Muscle of leg (tissue), 16 donors: ENCODE results near the gene LRRC37A. TPM values are rescaled to one million over a fixed set of nuclear protein-coding genes. Genes with fewer than 3 reads are reported as not detected.
A peak's percentile ranks its signal among the peaks of the same experiment; 100 is the strongest.
"Not testable (repeated sequence)": the region's sequence is repeated elsewhere in the genome, so short reads cannot be mapped to it uniquely, and the experiment has no call there.

Experiments used
- DNase-seq: peaks from one replicate; pipeline ENCODE4 v3.0.0; 2013
- H3K27ac ChIP-seq: one replicate; pipeline ENCODE4 v1.5.1; 2013; ENCODE audit warnings: mild to moderate bottlenecking, low read length, control low read depth
- H3K27me3 ChIP-seq: one replicate; pipeline ENCODE4 v1.6.1; 2013; ENCODE audit warnings: low read length; ENCODE audit not compliant: control insufficient read depth, insufficient read depth
- H3K36me3 ChIP-seq: one replicate; pipeline ENCODE4 v1.6.1; 2013; ENCODE audit warnings: low read length; ENCODE audit not compliant: control insufficient read depth, insufficient read depth
- H3K4me1 ChIP-seq: one replicate; pipeline ENCODE4 v1.6.1; 2013; ENCODE audit warnings: low read length; ENCODE audit not compliant: control insufficient read depth, insufficient read depth
- H3K4me3 ChIP-seq: one replicate; pipeline ENCODE4 v1.5.1; 2013; ENCODE audit warnings: low read length, control low read depth
- H3K9me3 ChIP-seq: replicated peaks from 2 replicates; pipeline ENCODE4 v1.6.1; 2013; ENCODE audit warnings: low read depth, low read length; ENCODE audit not compliant: control insufficient read depth
- WGBS: methylation state at CpG from one replicate; pipeline ENCODE4 v1.1.5; 2013; ENCODE audit warnings: missing lambda C conversion rate; ENCODE audit not compliant: insufficient coverage; 5-methylcytosine and 5-hydroxymethylcytosine counted together
- long read RNA-seq, 11 donors: transcript quantifications; one replicate each; lab custom pipeline, GENCODE V29; 2026
- polyA plus RNA-seq, 8 donors: library from polyadenylated mRNA; unstranded; fragments of 120-200 nt; gene quantifications; one replicate each; pipeline versions ENCODE4 v1.2.1 to v1.2.3, GENCODE V29; 2013; ENCODE audit warnings: inconsistent platforms in 1 of 8, low replicate concordance in 1 of 8; ENCODE audit not compliant: insufficient read length in 8 of 8, insufficient read depth in 1 of 8
- total RNA-seq: library from RNA; stranded (reverse); fragments of 120-200 nt; gene quantifications from one replicate; pipeline ENCODE4 v1.2.4, GENCODE V29; 2013

The LRRC37A gene
- total RNA-seq, result 2.2 TPM
- 1 to 10 TPM; 1.3 to 4.3 (median 1.9) TPM for polyA plus RNA-seq
- long read RNA-seq, donor 1, result 0 reads
- long read RNA-seq, donor 2, result 0 reads
- long read RNA-seq, donor 3, result 0 reads
- long read RNA-seq, donor 4, result 0 reads
- long read RNA-seq, donor 5, result 0 reads
- long read RNA-seq, donor 6, result 0 reads
- long read RNA-seq, donor 7, result 0 reads
- long read RNA-seq, donor 8, result 0 reads
- long read RNA-seq, donor 9, result 0 reads
- long read RNA-seq, donor 10, result 0 reads
- long read RNA-seq, donor 11, result 0 reads

GRCh38 chr17:46294831-46295230 is at the start of gene LRRC37A:
Gene LRRC37A (plus strand): TSS chr17:46295131. CDS start chr17:46295134, 3 bp downstream.
- not testable (repeated sequence) for H3K4me1 ChIP-seq, H3K4me3 ChIP-seq, H3K27ac ChIP-seq, H3K36me3 ChIP-seq, DNase-seq, H3K9me3 ChIP-seq, H3K27me3 ChIP-seq
- no CpG with 5 or more reads among the region's 16 CpGs for WGBS

GRCh38 chr17:46249153-46249552 is 45.8 kb upstream of the LRRC37A start:
- H3K27me3 ChIP-seq, H3K36me3 ChIP-seq, DNase-seq, H3K27ac ChIP-seq, H3K4me3 ChIP-seq, H3K9me3 ChIP-seq, H3K4me1 ChIP-seq: not testable (repeated sequence)
- 100% methylated on average over 1 of the region's 3 CpGs for WGBS

DNA sequence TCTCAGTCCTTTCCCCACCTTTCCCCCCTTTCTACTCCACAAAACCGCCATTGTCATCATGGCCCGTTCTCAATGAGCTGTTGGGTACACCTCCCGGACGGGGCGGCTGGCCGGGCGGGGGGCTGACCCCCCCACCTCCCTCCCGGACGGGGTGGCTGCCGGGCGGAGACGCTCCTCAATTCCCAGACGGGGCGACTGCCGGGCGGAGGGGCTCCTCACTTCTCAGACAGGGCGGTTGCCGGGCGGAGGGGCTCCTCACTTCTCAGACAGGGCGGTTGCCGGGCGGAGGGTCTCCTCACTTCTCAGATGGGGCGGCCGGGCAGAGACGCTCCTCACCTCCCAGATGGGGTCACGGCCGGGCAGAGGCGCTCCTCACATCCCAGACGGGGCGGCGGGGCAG is 42.1 kb upstream of the LRRC37A start:
- H3K4me1 ChIP-seq, H3K27me3 ChIP-seq, H3K9me3 ChIP-seq, H3K36me3 ChIP-seq, DNase-seq, H3K4me3 ChIP-seq, H3K27ac ChIP-seq: not testable (repeated sequence)
- WGBS, result 89% methylated on average over 7 of the region's 31 CpGs

DNA sequence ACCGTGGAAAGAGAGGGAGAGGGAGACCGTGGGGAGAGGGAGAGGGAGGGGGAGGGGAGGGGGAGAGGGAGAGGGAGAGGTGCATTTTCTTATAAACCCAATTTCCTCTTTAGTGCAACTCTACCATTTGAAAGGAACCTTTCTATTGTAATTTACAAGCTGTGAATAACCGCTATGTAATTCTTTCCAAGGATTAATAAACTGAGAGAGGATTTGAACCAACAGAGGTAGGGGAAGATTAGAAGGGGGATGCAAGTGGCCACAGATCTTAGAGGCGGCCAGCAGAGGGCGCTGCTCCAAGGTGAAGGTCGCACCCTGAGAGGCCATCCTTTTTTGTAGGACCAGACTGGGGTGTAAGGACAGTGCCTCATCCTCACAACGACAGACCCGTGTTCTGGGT is 41.2 kb upstream of the LRRC37A start:
- not testable (repeated sequence) for H3K27me3 ChIP-seq, H3K36me3 ChIP-seq, H3K27ac ChIP-seq, H3K9me3 ChIP-seq, DNase-seq, H3K4me1 ChIP-seq, H3K4me3 ChIP-seq
- WGBS, result no CpG with 5 or more reads among the region's 8 CpGs

- not testable (repeated sequence) for H3K9me3 ChIP-seq
Measured at GRCh38 chr17:46254215-46254614, 40.7 kb upstream of the LRRC37A start.

DNA sequence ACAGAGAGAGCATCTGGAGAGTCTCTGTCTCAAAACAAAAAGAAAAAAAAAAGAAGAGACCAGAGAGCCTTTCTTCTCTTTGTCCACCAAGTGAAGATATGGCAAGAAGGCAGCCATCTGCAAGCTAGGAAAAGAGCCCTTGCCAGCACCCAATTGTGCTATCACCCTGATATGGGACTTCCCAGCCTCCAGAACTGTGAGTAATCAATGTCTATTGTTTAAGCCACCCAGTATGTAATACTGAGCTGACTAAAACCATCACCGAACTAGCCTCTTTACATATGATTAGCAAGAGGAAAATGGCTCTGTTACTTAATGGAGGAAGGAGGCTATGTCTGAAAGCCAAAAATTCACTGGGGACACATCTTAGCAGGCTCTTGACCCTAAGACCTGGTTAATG is 38.6 kb upstream of the LRRC37A start:
- no CpG with 5 or more reads among the region's 1 CpG for WGBS
- H3K4me3 ChIP-seq, H3K9me3 ChIP-seq, H3K36me3 ChIP-seq, H3K4me1 ChIP-seq, H3K27ac ChIP-seq, H3K27me3 ChIP-seq, DNase-seq: not testable (repeated sequence)

More at GRCh38 chr17:46254215-46254614, 40.7 kb upstream of the LRRC37A start:
- not testable (repeated sequence) for H3K36me3 ChIP-seq, H3K27ac ChIP-seq, H3K4me3 ChIP-seq, H3K4me1 ChIP-seq, H3K27me3 ChIP-seq, DNase-seq
- no CpG with 5 or more reads among the region's 6 CpGs for WGBS

DNA sequence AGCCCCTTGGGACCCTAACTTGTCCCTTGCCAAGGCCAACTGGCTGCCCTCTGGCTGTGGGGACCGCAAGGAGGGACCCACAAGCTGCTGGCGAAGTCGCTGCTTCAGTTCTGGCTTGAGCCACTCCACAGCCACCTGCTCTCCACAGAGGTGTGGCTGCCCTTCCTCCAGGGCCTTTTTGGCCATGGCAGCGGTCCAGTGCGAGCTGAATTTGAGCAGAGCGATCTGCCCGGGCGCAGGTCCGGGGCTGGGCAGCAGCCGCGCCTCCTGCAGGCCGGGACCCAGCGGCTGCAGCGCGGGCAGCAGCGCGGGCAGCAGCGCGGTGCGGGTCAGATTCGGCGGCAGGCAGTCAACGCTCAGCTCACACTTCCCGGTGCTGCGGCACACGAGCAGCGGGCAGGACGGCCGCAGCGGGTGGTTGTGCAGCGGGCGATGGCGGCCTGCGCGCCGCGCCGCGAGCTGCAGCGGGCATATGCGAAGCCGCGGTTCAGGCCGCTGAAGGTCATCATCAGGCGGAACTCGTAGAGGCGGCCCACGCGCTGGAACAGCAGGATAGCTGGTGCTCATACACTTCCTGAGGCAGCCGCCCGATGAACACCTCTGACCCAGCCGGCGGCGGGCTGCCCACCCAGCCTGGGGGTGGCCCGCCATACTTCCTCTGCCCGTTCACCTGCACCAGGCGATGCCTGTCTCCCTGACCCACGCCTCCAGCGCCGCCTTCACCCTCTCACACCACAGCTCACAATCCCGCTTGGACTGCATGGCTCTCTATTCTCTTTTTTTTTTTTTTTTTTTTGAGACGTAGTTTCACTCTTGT is 34.9 kb upstream of the LRRC37A start:
- H3K36me3 ChIP-seq, H3K4me1 ChIP-seq, DNase-seq, H3K9me3 ChIP-seq, H3K27me3 ChIP-seq, H3K27ac ChIP-seq: not testable (repeated sequence)
- H3K4me3 ChIP-seq, result peak overlapping the region; percentile 17
- WGBS, result no CpG with 5 or more reads among the region's 62 CpGs

- peaks cover 3% of the 10 kb centered on the region for H3K27me3 ChIP-seq
- WGBS, result 100% methylated on average over 3 of the region's 8 CpGs
Measured at GRCh38 chr17:46262271-46262670, 32.7 kb upstream of the LRRC37A start.

DNA sequence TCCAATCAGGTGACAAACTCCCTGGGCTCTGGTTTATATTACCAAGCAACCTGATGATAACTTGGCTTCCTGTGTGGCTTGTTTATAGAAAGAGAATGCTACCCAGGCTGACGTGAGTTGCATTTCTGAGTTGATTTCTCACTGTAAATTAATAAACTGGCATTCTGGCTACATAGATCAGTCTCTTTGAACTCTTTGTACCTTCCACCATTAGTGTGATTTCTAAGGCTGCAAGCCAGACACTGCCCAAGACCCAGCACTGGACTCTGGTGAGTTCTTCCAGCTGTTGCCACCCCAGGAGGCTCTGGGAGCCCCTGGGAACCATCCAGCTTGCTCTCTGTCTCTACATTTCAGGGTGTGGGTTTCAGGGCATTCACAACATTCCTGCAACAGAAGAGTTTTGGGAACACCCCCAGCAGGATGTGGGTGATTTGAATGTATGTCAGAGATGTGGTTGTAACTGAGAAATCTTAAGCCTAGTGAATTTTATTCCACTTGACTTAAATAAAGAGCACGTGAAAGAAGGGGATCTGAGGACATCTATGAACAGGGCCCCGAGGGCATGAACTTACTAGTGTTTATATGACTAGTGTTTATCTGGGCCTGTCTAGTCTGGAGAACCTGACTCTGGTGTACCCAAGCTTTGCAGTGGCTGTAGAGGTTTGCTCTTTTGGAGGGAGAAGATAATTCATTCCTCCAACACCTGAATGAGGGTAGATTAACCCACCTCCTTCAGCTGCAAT is 30.3 kb upstream of the LRRC37A start:
- H3K27ac ChIP-seq, result no peak overlapping the region

More at GRCh38 chr17:46262271-46262670, 32.7 kb upstream of the LRRC37A start:
- no peak for DNase-seq
- Histone ChIP-seq H3K36me3 (no peaks in the 10 kb centered on the region), H3K4me3 (no peak overlapping the region), H3K4me1 (peaks cover 6% of the 10 kb centered on the region), H3K27ac (no peak overlapping the region), H3K9me3 (no peaks in the 10 kb centered on the region)

GRCh38 chr17:46266063-46266655 is 28.8 kb upstream of the LRRC37A start:
- DNase-seq, result peak; percentile 49
- H3K9me3 ChIP-seq, H3K36me3 ChIP-seq, H3K27me3 ChIP-seq: not testable (repeated sequence)
- Histone ChIP-seq H3K4me3 (peak overlapping the region; percentile 61), H3K4me1 (peaks cover 13% of the 10 kb centered on the region), H3K27ac (peak overlapping the region; percentile 93)
- WGBS, result 1% methylated on average over 11 of the region's 21 CpGs

More for the DNA sequence above, 30.3 kb upstream of the LRRC37A start:
- Histone ChIP-seq H3K27me3 (peaks cover 6% of the 10 kb centered on the region), H3K4me1 (peaks cover 13% of the 10 kb centered on the region), H3K36me3 (no peaks in the 10 kb centered on the region), H3K9me3 (no peaks in the 10 kb centered on the region), H3K4me3 (no peak overlapping the region)
- DNase-seq, result no peak
- WGBS, result 40% methylated on average over 1 of the region's 3 CpGs
